Keratinocyte (primary cell): ENCODE measurements around the gene FBXL22. TPM values are rescaled to one million over a fixed set of nuclear protein-coding genes. Genes with fewer than 3 reads are reported as not detected.

Experiments used
- DNase-seq: peaks from one replicate; pipeline ENCODE4 v3.0.0-alpha.2; 2011; ENCODE audit warnings: low read depth, missing footprints, low spot score
- FAIRE-seq: peaks from 2 replicates; lab custom pipeline; 2011; peaks lifted over from hg19 to GRCh38; lab: Jason Lieb, UNC
- H2AFZ ChIP-seq: 2 replicates; pipeline ENCODE4 v1.6.0; 2012; ENCODE audit warnings: low read length, control low read depth, inconsistent platforms; ENCODE audit not compliant: control insufficient read depth
- H3K27ac ChIP-seq: 2 replicates; pipeline ENCODE4 v1.5.1; 2011; ENCODE audit warnings: low read length; ENCODE audit not compliant: control insufficient read depth, insufficient read depth
- H3K27me3 ChIP-seq: 3 replicates; pipeline ENCODE4 v1.6.0; 2011; ENCODE audit warnings: low read length; ENCODE audit not compliant: control insufficient read depth, insufficient read depth; ENCODE audit errors: extremely low read depth
- H3K36me3 ChIP-seq, 2 experiments: 2 replicates in 1 of 2; 3 replicates in 1 of 2; pipeline ENCODE4 v1.5.1; 2011; ENCODE audit warnings: low read length in 2 of 2, mild to moderate bottlenecking in 1 of 2; ENCODE audit not compliant: control insufficient read depth in 2 of 2, insufficient read depth in 2 of 2; ENCODE audit errors: extremely low read depth in 1 of 2
- H3K4me1 ChIP-seq: 3 replicates; pipeline ENCODE4 v1.5.1; 2011; ENCODE audit warnings: low read length; ENCODE audit not compliant: control insufficient read depth, insufficient read depth; ENCODE audit errors: extremely low read depth
- H3K4me2 ChIP-seq: 3 replicates; pipeline ENCODE4 v1.6.0; 2011; ENCODE audit warnings: low read depth, low read length; ENCODE audit not compliant: control insufficient read depth, insufficient read depth; ENCODE audit errors: extremely low read depth
- H3K4me3 ChIP-seq, 3 experiments: fragments of 200-600 bp in 1 of 3; sonication (generic) in 1 of 3; 2 replicates in 2 of 3; 3 replicates in 1 of 3; pipeline ENCODE4 v1.5.1; 2011 to 2016; ENCODE audit warnings: low read length in 3 of 3, mild to moderate bottlenecking in 3 of 3, control low read depth in 2 of 3, inconsistent platforms in 1 of 3, low read depth in 1 of 3, mixed read lengths in 1 of 3, mixed run types in 1 of 3, moderate library complexity in 1 of 3; ENCODE audit not compliant: control insufficient read depth in 2 of 3, insufficient read depth in 2 of 3; ENCODE audit errors: extremely low read depth in 1 of 3
- H3K79me2 ChIP-seq: 2 replicates; pipeline ENCODE4 v1.6.0; 2012; ENCODE audit warnings: low read length; ENCODE audit not compliant: control insufficient read depth, insufficient read depth
- H3K9ac ChIP-seq: 3 replicates; pipeline ENCODE4 v1.6.0; 2011; ENCODE audit warnings: low read length; ENCODE audit not compliant: control insufficient read depth, insufficient read depth; ENCODE audit errors: extremely low read depth
- H3K9me1 ChIP-seq: 3 replicates; pipeline ENCODE4 v1.6.0; 2011; ENCODE audit warnings: low read length; ENCODE audit not compliant: control insufficient read depth, insufficient read depth; ENCODE audit errors: extremely low read depth
- H3K9me3 ChIP-seq: 2 replicates; pipeline ENCODE4 v1.5.1; 2012; ENCODE audit warnings: low read depth, low read length; ENCODE audit not compliant: control insufficient read depth
- H4K20me1 ChIP-seq: 3 replicates; pipeline ENCODE4 v1.6.0; 2011; ENCODE audit warnings: low read length; ENCODE audit not compliant: control insufficient read depth, insufficient read depth; ENCODE audit errors: extremely low read depth
- EZH2 ChIP-seq: IDR thresholded peaks from one replicate; pipeline ENCODE4 v1.6.1; 2012; ENCODE audit warnings: inconsistent platforms, mild to moderate bottlenecking, low read length, moderate library complexity
- dilution Hi-C: fragments of 300-500 bp; cut with MboI; formaldehyde crosslinking; loops from one replicate; pipeline ENCODE4 v1.7.0; 2020; ENCODE audit warnings: low sequenced_read_pairs; ENCODE audit not compliant: extremely low pct_ligation_motif_present
- polyA plus RNA-seq, 5 experiments: library from polyadenylated mRNA; depleted of rRNA in 3 of 5; stranded (reverse) in 3 of 5; stranded (forward) in 1 of 5; unstranded in 1 of 5; fragments of >200 nt; gene quantifications; 1 replicate in 1 of 5; 2 replicates in 3 of 5; 3 replicates in 1 of 5; pipeline versions ENCODE4 v1.2.1 to v1.2.3, GENCODE V29; 2011 to 2012; ENCODE audit warnings: missing spikeins in 2 of 5, low read depth in 1 of 5, low replicate concordance in 1 of 5
- TF ChIP-seq, protein P1 (sequence below), 3 experiments: IDR thresholded peaks in 1 of 3; conservative IDR thresholded peaks in 1 of 3; optimal IDR thresholded peaks in 1 of 3; 2 replicates in 2 of 3; 3 replicates in 1 of 3; pipeline versions ENCODE3 to v1.5.1; 2011; ENCODE audit warnings: low read length in 3 of 3, mild to moderate bottlenecking in 3 of 3, moderate library complexity in 2 of 3, control low read depth in 1 of 3, inconsistent platforms in 1 of 3; ENCODE audit not compliant: insufficient read depth in 2 of 3; ENCODE audit errors: extremely low read depth in 1 of 3

FBXL22 gene
- polyA plus RNA-seq, 1 donor (not counting 4 experiments of a cell fraction or from before 2014, with no cell fraction given) = 0.04 TPM

DNA sequence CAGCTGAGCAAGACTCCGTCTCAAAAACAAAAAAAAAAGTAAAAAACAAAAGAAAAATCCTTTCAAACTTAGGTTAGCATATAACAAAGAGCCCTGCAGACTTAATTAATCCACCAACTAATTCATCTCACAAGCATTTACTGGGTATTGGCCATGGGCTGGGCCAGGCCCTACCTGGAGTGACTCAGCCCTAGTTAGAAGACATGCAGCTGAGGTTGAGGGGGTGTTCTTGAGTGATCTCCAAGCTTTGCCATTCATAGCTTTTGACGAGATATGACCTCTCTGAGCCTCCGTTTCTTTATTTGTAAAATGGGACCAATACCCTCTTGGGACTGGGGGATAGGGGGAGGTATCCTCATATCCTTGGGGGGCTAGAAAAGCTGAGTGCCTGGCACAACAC lies 7.8 kb downstream of the FBXL22 start:
- Histone ChIP-seq H3K4me3 (no peak overlapping the region), H3K27ac (no peak overlapping the region), H2AFZ (no peak overlapping the region), H3K36me3 (peaks cover 7 to 8% of the 10 kb centered on the region in 2 experiments), H3K4me1 (peaks cover 5% of the 10 kb centered on the region), H3K9me3 (no peaks in the 10 kb centered on the region), H3K27me3 (no peaks in the 10 kb centered on the region), H3K79me2 (no peaks in the 10 kb centered on the region), H3K9ac (no peak overlapping the region), H3K4me2 (no peak overlapping the region), H3K9me1 (no peaks in the 10 kb centered on the region), H4K20me1 (no peaks in the 10 kb centered on the region)
- FAIRE-seq = no peak
- no peak for TF ChIP-seq EZH2
- TF ChIP-seq, protein P1, sequence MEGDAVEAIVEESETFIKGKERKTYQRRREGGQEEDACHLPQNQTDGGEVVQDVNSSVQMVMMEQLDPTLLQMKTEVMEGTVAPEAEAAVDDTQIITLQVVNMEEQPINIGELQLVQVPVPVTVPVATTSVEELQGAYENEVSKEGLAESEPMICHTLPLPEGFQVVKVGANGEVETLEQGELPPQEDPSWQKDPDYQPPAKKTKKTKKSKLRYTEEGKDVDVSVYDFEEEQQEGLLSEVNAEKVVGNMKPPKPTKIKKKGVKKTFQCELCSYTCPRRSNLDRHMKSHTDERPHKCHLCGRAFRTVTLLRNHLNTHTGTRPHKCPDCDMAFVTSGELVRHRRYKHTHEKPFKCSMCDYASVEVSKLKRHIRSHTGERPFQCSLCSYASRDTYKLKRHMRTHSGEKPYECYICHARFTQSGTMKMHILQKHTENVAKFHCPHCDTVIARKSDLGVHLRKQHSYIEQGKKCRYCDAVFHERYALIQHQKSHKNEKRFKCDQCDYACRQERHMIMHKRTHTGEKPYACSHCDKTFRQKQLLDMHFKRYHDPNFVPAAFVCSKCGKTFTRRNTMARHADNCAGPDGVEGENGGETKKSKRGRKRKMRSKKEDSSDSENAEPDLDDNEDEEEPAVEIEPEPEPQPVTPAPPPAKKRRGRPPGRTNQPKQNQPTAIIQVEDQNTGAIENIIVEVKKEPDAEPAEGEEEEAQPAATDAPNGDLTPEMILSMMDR (optimal IDR thresholded peaks at IDR 0.05 in 1 of 3, IDR thresholded peaks at IDR 0.05 in 1 of 3, conservative IDR thresholded peaks at IDR 0.05 in 1 of 3; ENCODE audit: extremely low read depth in 1 of 3, insufficient read depth in 2 of 3, low read length in 3 of 3) = no peak
- dilution Hi-C loops = no loop called here
- DNase-seq = no peak

DNA sequence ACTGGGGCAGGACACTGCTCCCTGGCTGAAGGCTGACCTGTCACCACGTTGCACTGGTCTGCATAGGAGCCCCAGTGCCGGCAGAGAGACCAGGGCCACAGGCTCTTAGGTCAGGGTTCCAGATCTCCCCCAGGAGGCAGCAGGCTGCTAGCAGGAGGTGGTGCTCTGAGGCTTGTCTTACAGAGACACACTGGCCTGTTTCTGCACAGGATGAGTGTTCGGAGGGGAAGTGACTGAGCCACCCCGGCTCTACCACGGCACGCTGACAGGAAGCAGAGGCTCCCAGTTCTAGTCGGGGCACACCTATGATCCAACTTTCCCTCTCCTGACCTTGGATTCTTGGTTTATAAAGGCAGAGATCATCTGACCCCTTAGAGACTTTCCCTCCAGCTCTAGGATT lies 8.6 kb downstream of the FBXL22 start:
- H3K27me3 ChIP-seq = no peaks in the 10 kb centered on the region
- no peak overlapping the region for H3K4me2 ChIP-seq
- no peaks in the 10 kb centered on the region for H3K9me1 ChIP-seq
- no peak overlapping the region for H3K9ac ChIP-seq
- H4K20me1 ChIP-seq = no peaks in the 10 kb centered on the region
- no peaks in the 10 kb centered on the region for H3K79me2 ChIP-seq
- H3K27ac ChIP-seq = no peak overlapping the region
- H3K36me3 ChIP-seq = peaks cover 7 to 8% of the 10 kb centered on the region in 2 experiments
- H2AFZ ChIP-seq = no peak overlapping the region
- no peaks in the 10 kb centered on the region for H3K9me3 ChIP-seq
- H3K4me3 ChIP-seq = no peak overlapping the region
- FAIRE-seq = no peak
- H3K4me1 ChIP-seq = peaks cover 4% of the 10 kb centered on the region
- TF ChIP-seq EZH2 = no peak
- TF ChIP-seq, protein P1 (optimal IDR thresholded peaks at IDR 0.05 in 1 of 3, IDR thresholded peaks at IDR 0.05 in 1 of 3, conservative IDR thresholded peaks at IDR 0.05 in 1 of 3; ENCODE audit: extremely low read depth in 1 of 3, insufficient read depth in 2 of 3, low read length in 3 of 3) = no peak
- dilution Hi-C loops = no loop called here
- no peak for DNase-seq
